ENCODE measurements around the gene LYRM4. TPM values are rescaled to one million over a fixed set of nuclear protein-coding genes. Genes with fewer than 3 reads are reported as not detected.

LYRM4 gene
- total and polyA plus RNA-seq, 2 donors (not counting 1 experiment from before 2014, with no cell fraction given): 22.1 to 29.5 TPM

- peaks cover 46% of the 10 kb centered on the region for H3K4me1 Mint-ChIP-seq
- H3K27ac Mint-ChIP-seq: no peak overlapping the region
- H3K4me3 Mint-ChIP-seq: no peak overlapping the region
- no peaks in the 10 kb centered on the region for H3K79me2 ChIP-seq (ENCODE audit: control insufficient read depth, insufficient read depth, low read length)
- peaks cover 0 to 27% (median 8%) of the 10 kb centered on the region in 4 experiments for H3K27me3 ChIP-seq (replicated peaks in 1 of 4; ENCODE audit: control extremely low read depth in 1 of 4, control insufficient read depth in 3 of 4, insufficient read depth in 4 of 4, low read length in 3 of 4)
- DNase-seq: no peak
- no peaks in the 10 kb centered on the region for H3K36me3 ChIP-seq (replicated peaks in 1 of 2; ENCODE audit: control extremely low read depth in 1 of 2, control insufficient read depth in 1 of 2, extremely low read depth in 1 of 2, insufficient read depth in 2 of 2, low read length in 1 of 2)
- no peak for ATAC-seq (ENCODE audit: low read depth)
- no peak overlapping the region for H3K4me3 ChIP-seq (ENCODE audit: control extremely low read depth in 1 of 5, extremely low read depth in 1 of 5, insufficient read depth in 1 of 5, low read depth in 2 of 5, low read length in 4 of 5)
- H4K20me1 ChIP-seq (ENCODE audit: control insufficient read depth, insufficient read depth, low read length, poor library complexity, severe bottlenecking): no peaks in the 10 kb centered on the region
- ChIA-PET CTCF (no interaction called here), POLR2A (no interaction called here)
- H3K9me3 ChIP-seq (ENCODE audit: control extremely low read depth in 1 of 3, control insufficient read depth in 2 of 3, insufficient read depth in 1 of 3, low read length in 2 of 3): peaks cover 0 to 9% (median 0%) of the 10 kb centered on the region in 3 donors
- peaks cover 9% of the 10 kb centered on the region for H3K27me3 Mint-ChIP-seq
- peak overlapping the region; percentile 24 for H3K4me2 ChIP-seq (replicated peaks; ENCODE audit: low read depth, low read length, poor library complexity, severe bottlenecking)
- H2AFZ ChIP-seq (ENCODE audit: insufficient read depth, low read depth, low read length, poor library complexity, severe bottlenecking): no peak overlapping the region
- H3K27ac ChIP-seq (ENCODE audit: low read length in 2 of 2): no peak overlapping the region
- 83% methylated on average over 2 of the region's 5 CpGs for WGBS (ENCODE audit: insufficient coverage)
- no peaks in the 10 kb centered on the region for H3K9me3 Mint-ChIP-seq (ENCODE audit: insufficient read depth)
- intact Hi-C loops (cut with micrococcal nuclease): loop anchor here (10.0 kb wide), 1 partner anchor 45 kb away; no protein-coding TSS in a partner anchor
- no peak overlapping the region for H3K9ac ChIP-seq (ENCODE audit: low read length)
- TF ChIP-seq EZH2 (IDR thresholded peaks at IDR 0.05; ENCODE audit: borderline replicate concordance, insufficient read depth, low read depth, low read length, poor library complexity, severe bottlenecking): no peak
- TF ChIP-seq, protein P1, sequence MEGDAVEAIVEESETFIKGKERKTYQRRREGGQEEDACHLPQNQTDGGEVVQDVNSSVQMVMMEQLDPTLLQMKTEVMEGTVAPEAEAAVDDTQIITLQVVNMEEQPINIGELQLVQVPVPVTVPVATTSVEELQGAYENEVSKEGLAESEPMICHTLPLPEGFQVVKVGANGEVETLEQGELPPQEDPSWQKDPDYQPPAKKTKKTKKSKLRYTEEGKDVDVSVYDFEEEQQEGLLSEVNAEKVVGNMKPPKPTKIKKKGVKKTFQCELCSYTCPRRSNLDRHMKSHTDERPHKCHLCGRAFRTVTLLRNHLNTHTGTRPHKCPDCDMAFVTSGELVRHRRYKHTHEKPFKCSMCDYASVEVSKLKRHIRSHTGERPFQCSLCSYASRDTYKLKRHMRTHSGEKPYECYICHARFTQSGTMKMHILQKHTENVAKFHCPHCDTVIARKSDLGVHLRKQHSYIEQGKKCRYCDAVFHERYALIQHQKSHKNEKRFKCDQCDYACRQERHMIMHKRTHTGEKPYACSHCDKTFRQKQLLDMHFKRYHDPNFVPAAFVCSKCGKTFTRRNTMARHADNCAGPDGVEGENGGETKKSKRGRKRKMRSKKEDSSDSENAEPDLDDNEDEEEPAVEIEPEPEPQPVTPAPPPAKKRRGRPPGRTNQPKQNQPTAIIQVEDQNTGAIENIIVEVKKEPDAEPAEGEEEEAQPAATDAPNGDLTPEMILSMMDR (IDR thresholded peaks at IDR 0.05): no peak
- H3K4me1 ChIP-seq (ENCODE audit: control insufficient read depth in 2 of 2, insufficient read depth in 2 of 2, low read length in 2 of 2): peaks cover 44 to 55% of the 10 kb centered on the region in 2 donors
Observed at GRCh38 chr6:5089481-5090438, 171.0 kb downstream of the LYRM4 start.

- WGBS (ENCODE audit: insufficient coverage): no CpG with 5 or more reads among the region's 3 CpGs
- intact Hi-C loops (cut with micrococcal nuclease): loop anchor here (10.0 kb wide), 1 partner anchor 46 kb away; no protein-coding TSS in a partner anchor
- peaks cover 42% of the 10 kb centered on the region for H3K4me1 Mint-ChIP-seq
- no peak overlapping the region for H3K4me3 Mint-ChIP-seq
- H3K27me3 ChIP-seq (replicated peaks in 1 of 4; ENCODE audit: control extremely low read depth in 1 of 4, control insufficient read depth in 3 of 4, insufficient read depth in 4 of 4, low read length in 3 of 4): peaks cover 0 to 34% (median 8%) of the 10 kb centered on the region in 4 experiments
- peaks cover 41 to 53% of the 10 kb centered on the region in 2 donors for H3K4me1 ChIP-seq (ENCODE audit: control insufficient read depth in 2 of 2, insufficient read depth in 2 of 2, low read length in 2 of 2)
- H3K9me3 Mint-ChIP-seq (ENCODE audit: insufficient read depth): no peaks in the 10 kb centered on the region
- H3K9me3 ChIP-seq (ENCODE audit: control extremely low read depth in 1 of 3, control insufficient read depth in 2 of 3, insufficient read depth in 1 of 3, low read length in 2 of 3): peaks cover 0 to 9% (median 0%) of the 10 kb centered on the region in 3 donors
- H3K4me3 ChIP-seq (ENCODE audit: control extremely low read depth in 1 of 5, extremely low read depth in 1 of 5, insufficient read depth in 1 of 5, low read depth in 2 of 5, low read length in 4 of 5): no peak overlapping the region
- no peak for ATAC-seq (ENCODE audit: low read depth)
- no peak overlapping the region for H3K27ac ChIP-seq (ENCODE audit: low read length in 2 of 2)
- no peaks in the 10 kb centered on the region for H4K20me1 ChIP-seq (ENCODE audit: control insufficient read depth, insufficient read depth, low read length, poor library complexity, severe bottlenecking)
- ChIA-PET POLR2A (no interaction called here), CTCF (no interaction called here)
- no peak for TF ChIP-seq EZH2 (IDR thresholded peaks at IDR 0.05; ENCODE audit: borderline replicate concordance, insufficient read depth, low read depth, low read length, poor library complexity, severe bottlenecking)
- TF ChIP-seq, protein P1 (IDR thresholded peaks at IDR 0.05): no peak
- peaks cover 9% of the 10 kb centered on the region for H3K27me3 Mint-ChIP-seq
- no peak for DNase-seq
- no peak overlapping the region for H2AFZ ChIP-seq (ENCODE audit: insufficient read depth, low read depth, low read length, poor library complexity, severe bottlenecking)
- no peak overlapping the region for H3K27ac Mint-ChIP-seq
- no peak overlapping the region for H3K4me2 ChIP-seq (replicated peaks; ENCODE audit: low read depth, low read length, poor library complexity, severe bottlenecking)
- no peaks in the 10 kb centered on the region for H3K79me2 ChIP-seq (ENCODE audit: control insufficient read depth, insufficient read depth, low read length)
- no peak overlapping the region for H3K9ac ChIP-seq (ENCODE audit: low read length)
- no peaks in the 10 kb centered on the region for H3K36me3 ChIP-seq (replicated peaks in 1 of 2; ENCODE audit: control extremely low read depth in 1 of 2, control insufficient read depth in 1 of 2, extremely low read depth in 1 of 2, insufficient read depth in 2 of 2, low read length in 1 of 2)
Observed at GRCh38 chr6:5088780-5089179, 172.0 kb downstream of the LYRM4 start.
